K562 (cell line): ENCODE measurements around the gene ORMDL2. TPM values are rescaled to one million over a fixed set of nuclear protein-coding genes. Genes with fewer than 3 reads are reported as not detected.
A peak's percentile ranks its signal among the peaks of the same experiment; 100 is the strongest.

ENCODE experiments used
- ELF2 ChIP-seq: fragments of 250-450 bp; sonication (Bioruptor Pico); IDR thresholded peaks from 2 replicates; pipeline ENCODE4 v1.5.0; 2021; ENCODE audit warnings: mild to moderate bottlenecking
- FIP1L1 ChIP-seq: fragments of 200-400 bp; formaldehyde crosslinking; IDR thresholded peaks from 2 replicates; pipeline ENCODE4 v1.6.1; 2018; ENCODE audit warnings: mild to moderate bottlenecking, low read depth, low read length; ENCODE audit not compliant: poor library complexity, severe bottlenecking
- HNRNPH1 ChIP-seq: fragments of 200-400 bp; formaldehyde crosslinking; optimal IDR thresholded peaks from 2 replicates; pipeline ENCODE3; 2017; ENCODE audit warnings: low read depth, mild to moderate bottlenecking, low read length, moderate library complexity
- HNRNPL ChIP-seq: fragments of 200-400 bp; formaldehyde crosslinking; IDR thresholded peaks from 2 replicates; pipeline ENCODE4 v1.6.1; 2017; ENCODE audit warnings: low read depth, mild to moderate bottlenecking, low read length
- KAT7 ChIP-seq: sonication (generic); formaldehyde crosslinking; IDR thresholded peaks from 2 replicates; pipeline ENCODE4 v1.8.0; 2022; ENCODE audit warnings: missing genetic modification reagents, mild to moderate bottlenecking, borderline replicate concordance
- MTF1 ChIP-seq: fragments of 250-450 bp; sonication (Bioruptor Pico); IDR thresholded peaks from 2 replicates; pipeline ENCODE4 v1.9.0; 2021; ENCODE audit warnings: moderate library complexity, mild to moderate bottlenecking, inconsistent platforms, borderline replicate concordance
- NFE2L1 ChIP-seq: fragments of 450-650 bp; IDR thresholded peaks from 2 replicates; pipeline ENCODE4 v1.6.1; 2016; ENCODE audit warnings: missing genetic modification characterization, low read depth, mild to moderate bottlenecking, missing compliant biosample characterization, moderate library complexity, borderline replicate concordance
- NFIC ChIP-seq: fragments of 450-650 bp; IDR thresholded peaks from 2 replicates; pipeline ENCODE4 v1.6.1; 2017; ENCODE audit warnings: mild to moderate bottlenecking, inconsistent platforms
- POLR2AphosphoS5 ChIP-seq: IDR thresholded peaks from 2 replicates; pipeline ENCODE4 v1.6.1; 2011; ENCODE audit warnings: mild to moderate bottlenecking, low read depth, low read length, moderate library complexity; ENCODE audit not compliant: control insufficient read depth, insufficient read depth
- SMC3 ChIP-seq: conservative IDR thresholded peaks from 2 replicates; pipeline ENCODE4 v1.6.1; 2011; ENCODE audit warnings: low read depth, low read length, improper control_type of control experiment; ENCODE audit not compliant: insufficient read depth
- U2AF2 ChIP-seq: fragments of 200-400 bp; formaldehyde crosslinking; optimal IDR thresholded peaks from 2 replicates; pipeline ENCODE3; 2017; ENCODE audit warnings: low read depth, mild to moderate bottlenecking, low read length
- ZNF217 ChIP-seq: sonication (generic); formaldehyde crosslinking; IDR thresholded peaks from 2 replicates; pipeline ENCODE4 v1.8.0; 2022; ENCODE audit warnings: mild to moderate bottlenecking, missing genetic modification reagents
- ZNF253 ChIP-seq: fragments of 250-450 bp; sonication (Bioruptor Pico); conservative IDR thresholded peaks from 2 replicates; pipeline ENCODE4 v1.6.1; 2021; ENCODE audit warnings: mild to moderate bottlenecking
- ZNF507 ChIP-seq: conservative IDR thresholded peaks from 2 replicates; pipeline ENCODE4 v1.6.1; 2017; ENCODE audit warnings: missing genetic modification characterization, missing compliant biosample characterization
- ZNF57 ChIP-seq: fragments of 450-650 bp; formaldehyde crosslinking; IDR thresholded peaks from 2 replicates; pipeline ENCODE4 v1.4.0; 2020; ENCODE audit warnings: mild to moderate bottlenecking, moderate library complexity
- ZNF780A ChIP-seq: fragments of 250-450 bp; sonication (Bioruptor Pico); IDR thresholded peaks from 2 replicates; pipeline ENCODE4 v1.5.0; 2021; ENCODE audit warnings: mild to moderate bottlenecking
- polyA plus RNA-seq, 8 experiments: library from polyadenylated mRNA; depleted of rRNA in 4 of 8; stranded (reverse) in 5 of 8; unstranded in 3 of 8; fragments of >200 nt; fragmentation: Nextera tagmentation in 2 of 8; fragmentation: Illumina TruSeq in 1 of 8; extraction: Ambion mirVana in 2 of 8; extraction: Trizol in 1 of 8; gene quantifications; 2 replicates each; pipeline versions ENCODE4 v1.2.1 to v1.2.3, GENCODE V29; 2011 to 2014; ENCODE audit warnings: inconsistent platforms in 1 of 8, missing spikeins in 1 of 8
- total RNA-seq, 7 experiments: library from RNA; depleted of rRNA in 6 of 7; stranded (reverse); fragments of >200 nt in 6 of 7; fragmentation: Illumina TruSeq in 2 of 7; extraction: Trizol in 2 of 7; gene quantifications; 2 replicates each; pipeline versions ENCODE4 v1.2.1 to v1.2.3, GENCODE V29; 2011 to 2021; ENCODE audit warnings: low replicate concordance in 1 of 7
- TF ChIP-seq, protein P1 (sequence below): fragments of 250-450 bp; sonication (Bioruptor Pico); IDR thresholded peaks from 2 replicates; pipeline ENCODE4 v1.5.0; 2021; ENCODE audit warnings: mild to moderate bottlenecking, moderate library complexity
- TF ChIP-seq, protein P2 (sequence below): fragments of 450-650 bp; IDR thresholded peaks from 2 replicates; pipeline ENCODE4 v1.6.1; 2018; ENCODE audit not compliant: partially characterized antibody
- TF ChIP-seq, protein P3 (sequence below): fragments of 450-650 bp; formaldehyde crosslinking; IDR thresholded peaks from 2 replicates; pipeline ENCODE4 v1.4.0; 2020; ENCODE audit warnings: mild to moderate bottlenecking, mixed read lengths

Gene ORMDL2
- total and polyA plus RNA-seq, 9 of the 15 experiments (the other 6 are each of a cell fraction or from before 2014, with no cell fraction given): 9.9 to 113 (median 34.4) TPM

DNA sequence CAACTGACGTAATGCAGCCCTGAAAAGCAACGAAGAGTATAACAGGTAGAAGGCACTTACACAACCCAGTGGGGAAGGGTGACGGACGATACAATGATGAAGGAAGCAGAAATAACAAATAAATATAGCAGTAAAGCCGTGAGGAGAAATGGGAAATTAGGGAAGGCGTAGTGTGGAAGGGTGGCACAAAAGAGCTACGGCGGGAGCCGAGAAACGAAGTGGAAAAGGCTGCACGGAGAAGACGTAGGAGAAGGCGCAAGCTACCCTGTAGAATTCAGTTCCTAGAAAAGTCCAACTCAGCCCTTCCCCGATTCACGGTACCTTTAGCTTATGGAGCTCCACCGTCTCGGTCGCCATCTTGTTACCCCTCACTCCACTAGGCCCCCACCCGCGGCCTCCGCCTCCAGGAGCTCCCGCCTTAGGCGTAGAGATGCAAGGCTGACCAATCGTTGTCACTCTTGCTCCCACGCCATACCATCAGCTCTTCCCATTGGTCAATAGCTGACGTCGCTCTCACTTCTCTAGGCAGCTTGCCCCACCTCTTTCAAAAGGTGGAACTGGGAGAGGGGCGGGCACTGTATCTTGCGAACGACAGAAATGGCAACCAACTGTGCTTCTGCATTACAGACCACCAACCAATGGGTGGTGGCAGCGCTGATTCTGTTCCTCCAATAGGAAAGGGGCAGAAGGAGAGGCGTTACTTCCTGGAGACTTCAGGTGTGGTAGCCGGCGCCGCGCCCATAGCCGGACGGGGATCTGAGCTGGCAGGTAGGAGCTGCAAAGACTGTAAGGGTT lies at the start of gene ORMDL2, which contains the start of gene SARNP (continued):
- TF ChIP-seq, protein P1, sequence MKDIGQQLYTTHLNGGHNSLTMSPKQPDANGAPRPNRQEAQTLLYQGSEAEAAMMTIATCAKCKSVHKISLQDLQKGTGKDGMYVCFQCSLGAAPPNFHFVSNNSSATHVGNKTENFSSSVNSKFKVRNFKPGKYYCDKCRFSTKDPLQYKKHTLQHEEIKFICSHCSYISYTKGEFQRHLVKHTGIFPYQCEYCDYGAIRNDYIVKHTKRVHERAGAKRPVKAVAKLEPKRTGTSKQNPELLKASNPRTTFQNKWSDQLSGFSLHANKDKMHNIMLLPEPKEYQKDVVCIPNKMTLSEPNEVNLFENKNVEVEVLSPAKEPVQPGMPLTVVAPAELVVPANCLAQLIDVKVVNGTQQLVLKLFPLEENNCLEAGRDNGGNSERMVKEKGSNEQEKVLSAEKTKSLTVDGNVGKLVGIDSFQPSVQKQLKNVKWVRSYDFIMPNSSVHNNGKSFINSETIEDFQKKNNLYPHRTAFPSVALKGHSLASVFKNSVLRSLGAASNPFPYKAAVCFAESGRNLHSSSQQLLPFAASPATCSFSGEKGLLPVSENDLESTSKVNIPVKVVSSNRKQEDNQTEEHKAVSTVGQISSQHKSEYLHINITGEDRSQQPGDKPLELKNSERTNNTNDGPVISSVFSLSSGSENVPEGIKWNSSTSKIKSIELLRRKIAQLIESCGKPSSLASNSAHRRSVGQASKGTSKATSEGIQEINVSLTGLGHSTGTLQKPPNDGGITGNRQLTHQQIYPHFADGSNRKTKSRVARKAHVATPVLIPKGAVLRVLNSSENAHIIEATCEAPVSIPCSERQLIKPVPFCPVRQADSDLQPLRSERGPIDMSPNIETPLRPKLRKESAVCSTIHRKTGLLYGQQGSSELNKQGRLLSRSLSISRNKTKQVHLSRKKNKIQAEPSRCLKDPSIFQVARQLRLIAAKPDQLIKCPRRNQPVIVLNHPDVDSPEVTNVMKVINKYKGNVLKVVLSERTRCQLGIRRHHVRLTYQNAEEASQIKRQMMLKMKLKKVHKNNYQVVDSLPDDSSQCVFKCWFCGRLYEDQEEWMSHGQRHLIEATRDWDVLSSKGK (CRISPR knock-in tag): no peak
- no peak for TF ChIP-seq NFIC
- TF ChIP-seq POLR2AphosphoS5: peak; percentile 70
- TF ChIP-seq, protein P2, sequence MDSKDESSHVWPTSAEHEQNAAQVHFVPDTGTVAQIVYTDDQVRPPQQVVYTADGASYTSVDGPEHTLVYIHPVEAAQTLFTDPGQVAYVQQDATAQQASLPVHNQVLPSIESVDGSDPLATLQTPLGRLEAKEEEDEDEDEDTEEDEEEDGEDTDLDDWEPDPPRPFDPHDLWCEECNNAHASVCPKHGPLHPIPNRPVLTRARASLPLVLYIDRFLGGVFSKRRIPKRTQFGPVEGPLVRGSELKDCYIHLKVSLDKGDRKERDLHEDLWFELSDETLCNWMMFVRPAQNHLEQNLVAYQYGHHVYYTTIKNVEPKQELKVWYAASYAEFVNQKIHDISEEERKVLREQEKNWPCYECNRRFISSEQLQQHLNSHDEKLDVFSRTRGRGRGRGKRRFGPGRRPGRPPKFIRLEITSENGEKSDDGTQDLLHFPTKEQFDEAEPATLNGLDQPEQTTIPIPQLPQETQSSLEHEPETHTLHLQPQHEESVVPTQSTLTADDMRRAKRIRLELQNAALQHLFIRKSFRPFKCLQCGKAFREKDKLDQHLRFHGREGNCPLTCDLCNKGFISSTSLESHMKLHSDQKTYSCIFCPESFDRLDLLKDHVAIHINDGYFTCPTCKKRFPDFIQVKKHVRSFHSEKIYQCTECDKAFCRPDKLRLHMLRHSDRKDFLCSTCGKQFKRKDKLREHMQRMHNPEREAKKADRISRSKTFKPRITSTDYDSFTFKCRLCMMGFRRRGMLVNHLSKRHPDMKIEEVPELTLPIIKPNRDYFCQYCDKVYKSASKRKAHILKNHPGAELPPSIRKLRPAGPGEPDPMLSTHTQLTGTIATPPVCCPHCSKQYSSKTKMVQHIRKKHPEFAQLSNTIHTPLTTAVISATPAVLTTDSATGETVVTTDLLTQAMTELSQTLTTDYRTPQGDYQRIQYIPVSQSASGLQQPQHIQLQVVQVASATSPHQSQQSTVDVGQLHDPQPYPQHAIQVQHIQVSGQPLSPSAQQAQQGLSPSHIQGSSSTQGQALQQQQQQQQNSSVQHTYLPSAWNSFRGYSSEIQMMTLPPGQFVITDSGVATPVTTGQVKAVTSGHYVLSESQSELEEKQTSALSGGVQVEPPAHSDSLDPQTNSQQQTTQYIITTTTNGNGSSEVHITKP: no peak
- no peak for TF ChIP-seq ZNF507 (tag)
- TF ChIP-seq ZNF253 (CRISPR knock-in tag): no peak
- TF ChIP-seq ELF2 (CRISPR knock-in tag): no peak
- no peak for TF ChIP-seq KAT7 (CRISPR knock-in tag)
- no peak for TF ChIP-seq ZNF57
- TF ChIP-seq HNRNPL: no peak
- no peak for TF ChIP-seq MTF1 (CRISPR knock-in tag)
- TF ChIP-seq ZNF217 (CRISPR knock-in tag): no peak
- TF ChIP-seq FIP1L1: no peak
- no peak for TF ChIP-seq U2AF2
- TF ChIP-seq, protein P3, sequence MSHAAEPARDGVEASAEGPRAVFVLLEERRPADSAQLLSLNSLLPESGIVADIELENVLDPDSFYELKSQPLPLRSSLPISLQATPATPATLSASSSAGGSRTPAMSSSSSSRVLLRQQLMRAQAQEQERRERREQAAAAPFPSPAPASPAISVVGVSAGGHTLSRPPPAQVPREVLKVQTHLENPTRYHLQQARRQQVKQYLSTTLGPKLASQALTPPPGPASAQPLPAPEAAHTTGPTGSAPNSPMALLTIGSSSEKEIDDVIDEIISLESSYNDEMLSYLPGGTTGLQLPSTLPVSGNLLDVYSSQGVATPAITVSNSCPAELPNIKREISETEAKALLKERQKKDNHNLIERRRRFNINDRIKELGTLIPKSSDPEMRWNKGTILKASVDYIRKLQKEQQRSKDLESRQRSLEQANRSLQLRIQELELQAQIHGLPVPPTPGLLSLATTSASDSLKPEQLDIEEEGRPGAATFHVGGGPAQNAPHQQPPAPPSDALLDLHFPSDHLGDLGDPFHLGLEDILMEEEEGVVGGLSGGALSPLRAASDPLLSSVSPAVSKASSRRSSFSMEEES (CRISPR knock-in tag): no peak
- no peak for TF ChIP-seq ZNF780A (CRISPR knock-in tag)
- no peak for TF ChIP-seq SMC3
- TF ChIP-seq NFE2L1 (tag): no peak
- TF ChIP-seq HNRNPH1: no peak
